NT2/D1 (cell line): ENCODE results near the gene SMAD9.

Experiments
- SUZ12 ChIP-seq: IDR thresholded peaks from 2 replicates; pipeline ENCODE4 v1.6.1; 2011; ENCODE audit not compliant: insufficient read length, insufficient read depth; ENCODE audit errors: extremely low read depth
- YY1 ChIP-seq: IDR thresholded peaks from 2 replicates; pipeline ENCODE4 v1.6.1; 2011; ENCODE audit not compliant: insufficient read length, insufficient read depth
- ZNF274 ChIP-seq: IDR thresholded peaks from 2 replicates; pipeline ENCODE4 v1.6.1; 2011; ENCODE audit warnings: mild to moderate bottlenecking, low read depth, low read length

DNA sequence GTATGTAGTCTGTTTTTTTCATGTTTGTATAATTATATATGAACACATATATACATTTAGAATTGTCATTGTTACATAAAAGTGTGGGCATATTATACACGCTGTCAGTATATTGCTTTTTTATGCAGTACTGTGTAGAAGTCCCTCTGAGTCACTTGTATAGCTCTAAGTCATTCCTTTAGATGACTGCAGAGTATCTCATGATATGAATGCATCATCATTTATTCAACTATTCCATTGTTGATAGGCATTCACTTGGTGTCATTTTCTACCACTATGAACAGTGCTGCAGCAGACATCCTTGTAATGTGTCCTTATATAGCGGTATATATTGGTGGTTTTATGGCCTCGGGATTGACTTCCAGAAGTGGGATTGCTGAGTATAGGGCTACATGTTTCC lies 85.7 kb downstream of the SMAD9 start:
- TF ChIP-seq SUZ12, result no peak
- TF ChIP-seq ZNF274, result no peak
- no peak for TF ChIP-seq YY1
